NCI-H1092 (cell line): ENCODE results near the gene GRB14.
A peak's percentile ranks its signal among the peaks of the same experiment; 100 is the strongest.

Experiments
- DNase-seq: peaks from one replicate; lab custom pipeline; 2025; lab: John Stamatoyannopoulos, UW

GRB14 gene

DNA sequence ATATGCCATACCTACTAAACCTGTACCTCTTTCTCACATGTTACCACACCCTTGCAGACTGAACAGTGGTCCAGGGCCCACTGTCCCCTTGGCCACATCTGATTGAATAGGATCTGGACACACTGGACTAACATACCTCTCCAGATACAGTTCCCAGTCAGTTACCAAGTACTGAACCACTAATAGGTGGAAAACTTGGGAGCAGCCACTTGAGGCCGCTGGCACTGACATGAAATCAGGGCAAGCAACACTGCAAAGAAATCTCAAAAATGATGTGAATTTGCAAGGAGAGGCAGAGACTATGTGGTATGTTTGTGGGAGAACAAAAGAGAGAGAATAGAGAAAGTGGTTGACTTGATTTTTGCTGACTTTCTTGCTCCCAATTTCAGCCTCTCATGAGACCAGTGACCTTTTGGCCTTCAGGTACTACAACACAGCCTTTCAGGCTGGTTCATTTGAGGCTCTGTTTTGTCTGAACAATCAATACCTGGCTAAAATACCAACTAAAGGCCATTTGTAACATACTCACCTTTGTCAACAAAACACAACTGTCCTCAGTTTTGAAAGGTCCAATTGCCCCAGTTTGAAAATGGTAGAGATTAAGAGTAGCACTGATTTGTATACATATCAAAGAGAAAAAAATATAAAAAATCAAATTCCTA, 7.8 kb downstream of the GRB14 start:
- DNase-seq, result no peak

DNA sequence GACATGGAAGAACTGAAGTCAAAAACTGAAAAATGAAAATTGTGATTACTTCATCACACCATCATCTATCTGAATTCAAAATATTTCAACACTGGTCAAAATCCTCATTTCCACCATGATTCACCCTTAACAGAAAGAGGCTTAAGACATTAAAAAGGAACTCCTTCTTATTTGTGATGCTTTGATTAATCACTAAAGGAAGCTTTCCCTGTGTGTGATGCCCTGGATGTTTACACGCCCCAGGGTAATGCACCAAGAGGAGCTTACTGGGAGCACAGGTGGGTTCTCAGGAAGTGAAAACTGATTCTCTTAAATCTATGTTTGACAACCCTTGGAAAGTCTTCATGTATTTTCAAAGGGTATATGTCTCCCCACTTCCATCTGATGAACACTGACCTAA, 11.5 kb downstream of the GRB14 start:
- no peak for DNase-seq

- DNase-seq, result no peak
Measured at GRCh38 chr2:164606557-164606956, 14.7 kb downstream of the GRB14 start.

DNA sequence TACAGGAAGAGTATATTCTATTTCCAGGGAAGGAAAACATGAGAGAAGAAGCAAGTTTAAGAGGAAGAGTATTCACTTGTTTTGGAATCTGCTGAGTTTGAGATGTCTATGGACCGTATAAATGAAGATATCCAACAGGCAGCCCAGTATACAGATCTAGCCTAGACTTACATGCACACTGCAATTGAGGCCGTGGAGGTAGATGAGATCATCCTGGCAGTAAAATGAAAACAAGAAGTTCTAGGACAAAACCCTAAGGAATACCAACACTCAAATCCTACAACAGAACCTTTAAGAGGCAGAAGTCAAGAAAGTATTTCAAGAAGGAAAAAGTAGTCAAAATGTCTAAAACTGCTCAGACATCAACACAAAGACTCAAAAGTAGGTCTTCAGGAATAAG, 16.0 kb downstream of the GRB14 start:
- DNase-seq, result no peak

GRCh38 chr2:164600763-164601162, 20.5 kb downstream of the GRB14 start:
- no peak for DNase-seq

GRCh38 chr2:164599954-164600589, 21.2 kb downstream of the GRB14 start:
- DNase-seq, result peak; percentile 49

- no peak for DNase-seq
Measured at GRCh38 chr2:164597983-164598382, 23.3 kb downstream of the GRB14 start.

DNA sequence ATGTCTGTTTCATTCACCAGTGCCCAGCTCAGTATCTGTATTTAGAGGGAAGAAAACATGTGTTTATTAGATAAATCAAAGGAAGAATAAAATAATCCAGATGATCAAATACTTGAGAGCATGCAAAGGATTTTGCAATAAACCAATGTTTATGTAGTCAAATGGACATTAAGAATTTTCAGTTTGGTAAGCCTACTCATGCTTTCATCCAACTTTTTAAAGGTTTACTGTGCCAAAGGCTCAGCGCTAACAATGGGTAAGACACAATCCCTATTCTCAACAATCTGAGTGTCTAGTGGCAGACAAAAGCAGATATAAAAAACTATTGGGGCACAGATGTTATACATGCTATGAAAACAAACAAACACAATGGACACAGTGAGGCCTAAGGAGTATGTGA, 26.3 kb downstream of the GRB14 start:
- DNase-seq, result no peak

DNA sequence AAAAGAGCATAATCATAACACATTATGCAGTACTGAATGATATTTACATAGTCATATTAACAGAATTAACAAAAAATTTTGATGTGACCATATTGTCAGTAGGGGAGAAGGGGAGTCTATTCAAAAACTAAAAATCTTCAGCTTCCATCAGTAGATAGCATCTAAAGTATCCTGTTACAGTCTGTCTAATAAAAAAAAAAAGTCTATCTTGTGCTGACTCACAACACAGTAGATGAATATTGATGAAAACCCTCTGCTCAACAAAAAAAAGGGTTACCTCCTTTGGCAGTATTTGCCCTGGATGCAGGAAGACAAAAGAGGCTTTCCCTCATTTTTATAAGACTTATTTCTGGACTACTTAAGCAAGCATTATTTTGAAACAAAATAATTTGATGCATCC, 27.3 kb downstream of the GRB14 start:
- DNase-seq, result no peak

DNA sequence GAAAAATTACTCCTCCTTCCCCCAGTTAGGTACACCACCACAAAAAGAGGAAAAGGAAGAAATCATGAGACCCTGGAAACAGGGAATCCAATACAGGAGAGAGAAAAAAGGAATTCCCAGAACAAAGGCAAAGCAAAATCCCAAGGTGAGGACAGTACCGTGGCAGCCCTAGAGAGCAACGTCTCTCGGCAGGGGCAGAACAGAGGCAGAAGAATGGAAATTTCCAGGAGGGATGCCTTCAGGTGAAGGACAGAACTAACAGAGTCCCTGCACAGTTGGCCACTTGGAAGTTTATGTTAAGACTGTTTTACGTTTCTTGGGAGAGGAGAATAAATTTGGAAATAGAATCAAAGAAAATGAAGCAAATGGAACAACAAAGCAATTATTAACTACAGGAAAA, 27.7 kb downstream of the GRB14 start:
- DNase-seq, result no peak

DNA sequence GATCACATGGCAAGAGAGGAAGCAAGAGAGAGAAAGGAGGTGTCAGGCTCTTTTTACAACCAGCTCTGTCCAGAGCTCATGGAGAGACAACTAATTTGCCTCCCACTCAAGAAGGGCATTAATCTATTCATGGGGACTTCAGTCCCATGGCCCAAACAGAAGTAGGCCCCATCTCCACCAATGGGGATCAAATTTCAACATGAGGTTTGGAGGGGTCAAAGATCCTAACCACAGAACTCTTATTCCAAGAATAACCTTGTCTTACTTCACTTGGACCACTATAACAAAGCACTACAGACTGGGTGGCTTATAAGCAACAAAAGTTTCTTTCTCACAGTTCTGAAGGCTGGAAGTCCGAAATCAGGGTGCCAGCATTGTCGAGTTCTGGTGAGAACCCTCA, 31.8 kb downstream of the GRB14 start:
- no peak for DNase-seq

DNA sequence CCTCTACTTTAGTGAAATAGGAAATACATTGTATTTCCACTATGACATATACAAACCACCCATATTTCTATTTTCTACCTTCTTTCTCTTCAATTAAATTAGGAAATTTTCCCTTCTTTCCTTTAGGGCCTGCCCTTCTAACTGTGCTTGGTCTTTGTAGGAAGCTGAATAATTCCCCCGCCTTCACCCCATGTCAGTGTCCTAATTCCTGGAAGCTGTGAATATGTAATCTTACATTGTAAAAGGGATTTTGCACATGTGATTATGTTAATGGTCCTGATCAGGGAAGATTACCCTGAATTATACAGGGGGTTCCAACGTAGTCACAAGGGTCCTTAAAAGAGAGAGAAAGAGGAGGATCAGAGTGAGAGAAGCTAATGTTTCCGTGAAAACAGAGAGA, 40.2 kb downstream of the GRB14 start:
- DNase-seq, result no peak

DNA sequence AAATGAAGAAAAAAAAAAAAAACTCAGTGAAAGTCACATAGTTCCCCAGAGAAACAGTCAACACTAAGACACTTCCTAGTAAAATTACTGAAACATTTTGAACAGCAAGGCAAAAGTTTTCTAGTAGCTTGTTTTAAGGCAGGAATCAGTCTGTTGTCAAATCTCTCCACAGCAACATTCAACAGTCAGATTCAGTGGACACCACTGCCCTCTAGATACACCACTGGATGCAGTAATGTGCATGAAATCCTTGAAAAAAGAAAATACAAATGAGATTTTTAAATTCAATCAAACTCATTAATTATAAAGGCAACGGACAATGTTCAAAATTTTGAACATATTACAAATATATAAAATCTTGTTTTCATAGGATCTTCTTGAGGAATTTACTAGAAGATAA, 46.4 kb downstream of the GRB14 start:
- no peak for DNase-seq

- no peak for DNase-seq
Measured at GRCh38 chr2:164570475-164570874, 50.8 kb downstream of the GRB14 start.

DNA sequence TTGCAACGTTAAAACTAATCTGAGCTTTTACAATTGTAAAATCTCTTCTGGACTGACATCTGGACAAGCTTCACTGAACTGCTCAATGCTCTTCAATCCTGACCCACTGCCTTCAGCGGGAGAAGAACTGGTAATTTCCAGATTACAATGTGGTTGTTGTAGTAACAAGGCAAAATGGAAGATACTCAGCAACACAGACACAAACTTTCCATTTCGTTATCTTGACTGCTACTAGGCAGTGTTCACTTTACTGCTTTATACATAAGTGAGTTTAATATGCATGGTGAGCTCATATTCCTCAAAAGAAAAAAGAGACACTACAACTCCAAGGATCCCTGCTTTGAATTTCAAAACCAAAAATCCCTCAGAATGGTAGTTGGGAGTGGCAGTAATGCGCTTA, 51.9 kb downstream of the GRB14 start:
- DNase-seq, result no peak

DNA sequence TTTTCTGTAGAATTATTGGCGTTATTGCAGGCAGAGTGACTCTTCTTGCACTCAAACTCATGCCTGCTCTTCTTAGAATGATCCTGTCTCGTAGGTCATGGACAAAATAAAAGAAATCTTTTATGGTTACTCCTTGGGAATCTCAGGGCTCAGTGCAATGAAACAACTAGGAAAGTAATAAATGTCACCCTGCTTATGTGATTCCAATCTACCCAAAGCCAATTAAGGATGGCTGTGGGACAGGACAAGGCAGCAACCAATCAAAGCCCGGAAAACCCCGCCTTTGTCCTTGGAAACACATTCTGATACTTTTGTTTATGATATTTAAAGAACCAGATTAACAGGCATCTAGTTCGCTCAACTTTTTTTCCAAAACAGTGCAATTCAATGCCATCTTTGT, 53.0 kb downstream of the GRB14 start:
- DNase-seq, result no peak

- no peak for DNase-seq
Measured at GRCh38 chr2:164567335-164567989, 53.8 kb downstream of the GRB14 start.

GRCh38 chr2:164565359-164565758, 55.9 kb downstream of the GRB14 start:
- no peak for DNase-seq

GRCh38 chr2:164562666-164563065, 58.6 kb downstream of the GRB14 start:
- DNase-seq, result no peak

GRCh38 chr2:164561991-164562390, 59.3 kb downstream of the GRB14 start:
- no peak for DNase-seq

- DNase-seq, result no peak
Measured at GRCh38 chr2:164561416-164561815, 59.9 kb downstream of the GRB14 start.

- DNase-seq, result no peak
Measured at GRCh38 chr2:164560902-164561301, 60.4 kb downstream of the GRB14 start.

GRCh38 chr2:164560181-164560792, 61.0 kb downstream of the GRB14 start:
- peak; percentile 9 for DNase-seq
